ENCODE data around the gene TBC1D16.
"Not testable (repeated sequence)": the region's sequence is repeated elsewhere in the genome, so short reads cannot be mapped to it uniquely, and the experiment has no call there.

TBC1D16 gene

GRCh38 chr17:80051681-80052080 is 16.0 kb upstream of the TBC1D16 start:
- DNase-seq (ENCODE audit: low read depth), result no peak

GRCh38 chr17:80050706-80051105 is 15.0 kb upstream of the TBC1D16 start:
- DNase-seq (ENCODE audit: low read depth), result no peak

DNA sequence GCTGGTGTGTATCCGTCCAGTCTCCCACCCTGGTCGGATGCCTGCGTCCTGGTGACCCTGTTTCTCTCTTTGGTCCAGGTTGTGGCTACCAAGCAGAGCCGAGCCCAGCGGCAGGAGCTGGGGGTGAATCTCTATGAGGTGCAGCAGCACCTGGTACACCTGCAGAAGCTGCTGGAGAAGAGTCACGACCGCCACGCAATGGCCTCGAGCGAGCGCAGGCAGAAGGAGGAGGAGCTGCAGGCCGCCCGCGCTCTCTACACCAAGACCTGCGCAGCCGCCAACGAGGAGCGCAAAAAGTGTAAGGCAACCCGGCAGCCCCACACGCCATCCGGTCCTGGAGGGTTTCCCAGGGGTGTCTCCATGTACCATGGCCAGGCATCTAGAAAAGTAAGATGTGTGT is 14.3 kb upstream of the TBC1D16 start:
- no peak for DNase-seq (ENCODE audit: low read depth)

DNA sequence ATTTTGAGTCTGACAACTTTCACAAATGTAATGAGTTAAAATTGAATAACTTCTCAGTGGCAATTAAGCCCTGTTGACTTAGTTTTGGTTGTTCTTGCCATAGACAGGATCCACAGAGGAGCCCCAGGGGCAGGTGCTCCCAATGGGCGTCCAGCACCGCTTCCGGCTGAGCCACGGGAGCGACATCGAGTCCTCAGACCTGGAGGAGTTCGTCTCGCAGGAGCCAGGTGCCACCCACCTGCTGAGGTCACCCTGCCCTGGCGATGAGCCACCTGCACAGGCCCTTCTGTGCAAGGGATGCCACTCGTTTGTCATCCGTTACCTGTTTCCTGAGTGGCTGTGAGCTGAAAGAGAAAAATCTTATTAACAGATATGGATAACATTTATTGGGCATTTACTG is 11.5 kb upstream of the TBC1D16 start:
- DNase-seq (ENCODE audit: low read depth), result no peak

GRCh38 chr17:80046709-80047108 is 11.0 kb upstream of the TBC1D16 start:
- not testable (repeated sequence) for DNase-seq (ENCODE audit: low read depth)

- DNase-seq (ENCODE audit: low read depth), result no peak
These were observed 10.0 kb upstream of the TBC1D16 start for GRCh38 chr17:80045703-80046102.

DNA sequence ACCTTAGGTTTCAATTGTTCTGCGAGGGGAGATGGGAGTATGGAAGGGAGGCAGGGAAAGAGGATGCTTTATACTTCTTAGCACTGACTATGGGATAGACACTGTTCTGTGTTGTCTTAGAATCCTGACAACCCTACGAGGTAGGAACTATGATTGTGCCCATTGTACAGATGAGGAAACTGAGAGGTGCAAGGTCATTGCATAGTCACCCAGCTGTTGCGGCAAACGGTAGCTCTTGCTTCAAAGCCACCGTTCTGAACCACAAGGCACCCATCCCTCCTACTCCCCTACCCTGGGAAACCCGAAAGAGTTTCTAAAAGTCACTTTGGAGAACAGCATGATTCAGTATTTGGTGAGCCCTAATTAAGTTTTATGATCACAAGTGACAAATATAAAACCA is 8.3 kb upstream of the TBC1D16 start:
- no peak for DNase-seq (ENCODE audit: low read depth)

DNA sequence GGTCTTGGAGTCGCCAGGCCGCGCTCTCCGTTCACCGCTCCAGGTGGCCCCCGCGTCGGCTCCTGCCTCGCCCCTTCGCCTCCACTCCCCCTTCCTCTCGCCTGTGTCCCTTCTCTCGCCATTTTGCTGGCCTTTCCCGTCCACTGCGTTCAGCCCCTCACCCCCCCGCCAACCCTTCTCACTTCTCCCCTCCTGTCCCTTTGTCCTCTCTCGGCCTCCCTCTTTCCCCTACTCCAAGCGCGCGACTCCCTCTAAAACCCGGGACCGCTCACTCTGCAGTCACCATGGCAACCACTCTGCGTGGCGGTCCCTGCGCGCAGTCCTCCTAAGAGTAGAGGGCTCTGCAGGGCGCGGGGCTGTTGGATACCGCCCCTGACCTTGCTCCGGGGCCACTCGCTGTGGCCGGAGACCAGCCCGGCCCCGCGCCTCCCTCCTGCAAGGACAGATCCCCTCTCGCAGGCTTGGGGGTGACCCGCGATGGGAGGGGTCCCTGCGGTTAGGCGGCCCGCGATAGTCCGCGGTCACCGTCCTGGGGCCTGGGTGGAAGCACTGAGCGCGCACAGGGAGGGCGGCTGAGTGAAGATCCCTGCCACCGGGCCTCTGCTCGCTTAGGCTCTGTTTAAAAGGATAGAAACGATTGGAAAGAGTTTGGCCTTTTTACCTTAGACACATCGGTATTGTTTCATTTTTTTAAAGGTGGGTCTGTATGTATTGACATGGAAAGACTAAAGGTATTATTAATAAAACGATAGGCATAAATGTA is 1.2 kb upstream of the TBC1D16 start:
- DNase-seq (ENCODE audit: low read depth), result peak; percentile 8

GRCh38 chr17:80035937-80036714 is 454 bp upstream of the TBC1D16 start, which contains the start of gene CCDC40:
Gene CCDC40, plus strand, starts transcription at chr17:80036642. Its CDS starts 21 bp downstream, at chr17:80036663.
- peak; percentile 66 for DNase-seq (ENCODE audit: low read depth)

GRCh38 chr17:80034791-80035686 is 633 bp downstream of the TBC1D16 start:
- peak; percentile 10 for DNase-seq (ENCODE audit: low read depth)

GRCh38 chr17:80033840-80034239 is 1.8 kb downstream of the TBC1D16 start:
- DNase-seq (ENCODE audit: low read depth), result no peak

GRCh38 chr17:80032614-80033171 is 3.0 kb downstream of the TBC1D16 start:
- no peak for DNase-seq (ENCODE audit: low read depth)

- no peak for DNase-seq (ENCODE audit: low read depth)
These were observed 3.8 kb downstream of the TBC1D16 start for GRCh38 chr17:80031691-80032430.

GRCh38 chr17:80030730-80031410 is 4.8 kb downstream of the TBC1D16 start:
- no peak for DNase-seq (ENCODE audit: low read depth)

DNA sequence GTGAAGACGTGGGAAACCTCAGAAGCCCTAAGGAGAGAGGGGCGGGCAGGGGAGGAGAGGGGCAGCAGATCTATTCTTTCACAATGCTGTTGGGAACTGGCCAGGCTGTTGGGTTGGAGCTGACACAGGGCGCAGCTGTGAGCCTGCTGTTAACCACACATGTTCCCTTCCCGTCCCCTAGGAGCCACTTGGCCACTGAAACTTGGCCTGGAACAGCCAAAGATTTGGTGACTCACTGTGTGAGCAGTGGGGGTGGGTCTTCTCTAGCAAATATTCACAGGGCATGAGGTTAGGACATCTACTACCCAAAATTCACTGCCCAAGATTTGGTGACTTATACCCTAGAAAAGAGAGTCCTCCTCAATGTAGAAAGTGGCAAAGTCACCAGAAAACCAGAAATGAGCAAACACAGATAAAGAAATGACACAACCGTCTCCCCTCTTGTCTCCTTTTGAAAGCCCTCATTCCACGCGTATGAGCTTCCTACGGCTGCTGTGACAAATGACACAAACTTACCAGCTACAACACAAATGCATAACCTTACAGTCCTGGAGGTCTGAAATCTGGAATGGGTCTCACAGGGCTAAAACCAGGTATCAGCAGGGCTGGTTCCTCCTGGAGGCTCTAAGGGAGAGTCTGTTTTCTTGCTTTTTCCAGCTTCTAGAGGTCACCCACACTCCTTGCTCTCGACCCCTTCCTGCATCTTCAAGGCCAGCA is 6.3 kb downstream of the TBC1D16 start:
- no peak for DNase-seq (ENCODE audit: low read depth)

- DNase-seq (ENCODE audit: low read depth), result no peak
These were observed 7.6 kb downstream of the TBC1D16 start for GRCh38 chr17:80028030-80028429.

GRCh38 chr17:80027043-80027435 is 8.6 kb downstream of the TBC1D16 start:
- no peak for DNase-seq (ENCODE audit: low read depth)

DNA sequence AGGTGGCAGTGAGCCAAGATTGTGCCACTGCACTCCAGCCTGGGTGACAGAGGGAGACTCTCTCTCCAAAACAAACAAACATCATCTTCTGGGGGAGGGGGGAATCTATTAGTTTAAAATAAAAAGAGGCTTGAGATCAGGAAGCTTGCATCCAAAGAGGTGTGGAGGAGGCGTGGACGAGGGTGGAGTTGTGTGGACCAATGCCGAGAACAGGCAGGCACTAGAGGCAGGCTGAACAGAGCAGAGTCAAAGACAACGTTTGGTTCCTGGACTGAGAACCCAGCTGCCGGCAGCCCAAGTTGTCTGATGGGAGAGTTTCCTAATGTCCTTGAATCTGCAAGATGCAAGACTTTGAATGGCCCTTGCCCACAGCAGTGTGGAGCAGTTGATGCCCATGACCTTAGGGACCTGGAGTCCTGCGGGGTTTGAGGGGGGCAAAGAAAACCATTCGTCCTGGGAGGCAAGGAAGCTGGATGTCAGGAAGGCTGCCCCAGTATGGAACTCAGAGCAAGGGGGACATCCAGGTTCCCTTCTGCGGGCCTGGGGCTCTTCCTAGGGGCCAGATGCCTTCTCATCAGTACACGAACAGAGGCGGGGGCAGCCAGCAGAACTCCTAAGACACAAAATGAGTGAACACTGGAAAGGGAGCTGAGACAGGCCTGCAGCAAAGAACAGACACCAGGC is 9.2 kb downstream of the TBC1D16 start:
- DNase-seq (ENCODE audit: low read depth), result no peak

DNA sequence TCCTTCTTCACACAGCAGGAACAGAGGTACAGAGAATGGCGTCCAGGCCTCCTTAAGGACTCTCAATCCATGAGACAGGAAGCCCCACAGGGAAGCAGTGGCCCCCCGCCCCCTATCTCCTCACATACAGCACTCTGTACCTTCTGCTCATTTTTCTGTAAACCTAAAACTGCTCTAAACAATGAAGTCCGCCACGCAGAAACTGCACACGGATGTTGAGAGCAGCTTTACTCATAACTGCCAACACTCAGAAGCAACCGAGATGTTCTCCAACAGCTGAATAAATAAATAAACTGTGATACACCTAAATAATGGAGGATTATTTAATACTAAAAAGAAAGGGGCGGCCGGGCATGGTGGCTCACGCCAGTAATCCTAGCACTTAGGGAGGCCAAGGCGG is 9.9 kb downstream of the TBC1D16 start:
- no peak for DNase-seq (ENCODE audit: low read depth)

Data from activated T-cell treated with anti-CD3 and anti-CD28 coated beads for 48 hours (primary cell).